ENCODE data around the gene ZNF546.
"Not testable (repeated sequence)": the region's sequence is repeated elsewhere in the genome, so short reads cannot be mapped to it uniquely, and the experiment has no call there.

The ZNF546 gene

DNA sequence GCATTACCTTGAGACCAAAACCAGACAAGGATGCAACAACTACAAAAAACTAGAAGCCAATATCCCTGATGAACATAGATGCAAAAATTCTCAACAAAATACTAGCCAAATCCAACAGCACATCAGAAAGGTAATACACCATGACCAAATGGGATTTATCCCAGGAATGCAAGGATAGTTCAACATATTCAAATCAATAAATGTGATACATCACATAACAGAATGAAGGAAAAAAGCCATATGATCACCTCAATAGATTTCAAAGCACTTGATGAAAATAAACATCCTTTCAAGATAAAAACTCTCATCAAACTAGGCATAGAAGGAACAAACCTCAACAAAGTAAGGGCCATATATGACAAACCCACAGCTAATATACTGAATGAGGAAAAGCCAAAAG, 10.2 kb upstream of the ZNF546 start:
- no peak for DNase-seq (ENCODE audit: low read depth)

DNA sequence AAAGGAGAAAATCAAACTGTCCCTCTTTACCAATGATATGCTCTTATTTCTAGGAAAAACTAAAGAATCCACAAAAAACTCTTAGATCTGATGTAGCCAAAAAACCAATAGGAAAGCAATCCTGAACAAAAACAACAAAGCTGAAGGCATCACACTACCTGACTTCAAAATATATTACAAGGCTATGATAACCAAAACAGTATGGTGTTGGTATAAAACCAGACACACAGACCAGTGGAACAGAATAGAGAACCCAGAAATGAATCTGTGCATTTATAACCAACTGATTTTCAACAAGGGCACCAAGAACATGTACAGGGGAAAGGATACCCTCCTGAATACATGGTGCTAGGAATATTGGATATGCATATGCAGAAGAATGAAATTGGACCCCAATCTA, 9.7 kb upstream of the ZNF546 start:
- DNase-seq (ENCODE audit: low read depth) = no peak

DNA sequence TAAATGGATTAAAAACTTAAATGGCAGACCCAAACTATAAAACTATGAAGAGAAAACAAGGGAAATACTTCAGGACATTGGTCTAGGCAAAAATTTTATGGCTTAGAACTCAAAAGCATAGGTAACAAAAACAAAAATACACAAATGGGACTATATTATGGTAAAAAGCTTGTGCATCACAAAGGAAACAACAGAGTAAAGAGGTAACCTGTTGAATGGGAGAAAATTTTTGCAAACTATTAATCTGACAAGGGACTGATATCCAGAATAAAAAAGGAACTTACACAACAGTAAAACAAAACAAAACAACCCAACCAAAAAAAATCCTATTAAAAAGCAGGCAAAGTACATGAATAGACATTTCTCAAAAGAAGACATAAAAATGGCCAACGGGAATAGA, 9.3 kb upstream of the ZNF546 start:
- no peak for DNase-seq (ENCODE audit: low read depth)

DNA sequence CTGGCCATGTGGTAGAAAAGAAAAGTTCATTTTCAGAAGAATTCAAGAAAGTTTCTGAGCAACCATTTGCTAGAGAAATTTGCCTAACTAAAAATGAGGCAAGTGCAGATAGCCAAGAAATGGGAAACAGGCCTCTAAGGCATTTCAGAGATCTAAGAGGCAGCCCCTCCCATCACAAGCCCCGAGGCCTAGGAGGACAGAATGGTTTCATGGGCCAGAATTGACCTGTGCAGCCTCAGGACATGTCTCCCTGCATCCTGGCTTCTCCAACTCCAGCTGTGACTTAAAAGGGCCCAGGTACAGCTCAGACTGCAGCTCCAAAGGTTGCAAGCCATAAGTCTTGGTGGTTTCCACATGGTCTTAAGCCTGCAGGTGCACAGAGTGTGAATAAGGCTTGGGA, 3.3 kb upstream of the ZNF546 start:
- no peak for DNase-seq (ENCODE audit: low read depth)

GRCh38 chr19:39994361-39994760, 2.5 kb upstream of the ZNF546 start:
- no peak for DNase-seq (ENCODE audit: low read depth)

DNA sequence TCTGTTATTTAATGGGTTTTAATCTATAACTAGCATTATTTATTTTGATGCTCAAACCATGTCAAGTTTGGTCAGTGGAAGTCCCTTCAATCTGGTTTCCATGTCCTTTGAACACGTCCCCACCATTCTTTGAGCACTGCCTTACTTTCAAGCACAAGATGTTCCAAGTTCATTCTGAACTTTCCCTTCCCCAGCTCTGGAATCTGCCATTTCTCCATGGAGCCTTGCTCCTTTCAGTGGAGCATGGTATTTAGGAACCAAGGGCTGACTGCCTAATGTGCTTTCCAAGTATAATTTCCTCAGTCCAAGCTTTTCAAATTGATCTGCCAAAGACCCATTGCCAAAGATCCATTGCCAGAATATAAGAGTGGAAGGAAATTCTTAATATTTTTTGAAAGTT, 1.1 kb upstream of the ZNF546 start:
- DNase-seq (ENCODE audit: low read depth) = no peak

- DNase-seq (ENCODE audit: low read depth) = peak; percentile 19
Observed at GRCh38 chr19:39996218-39996810, 546 bp upstream of the ZNF546 start.

DNA sequence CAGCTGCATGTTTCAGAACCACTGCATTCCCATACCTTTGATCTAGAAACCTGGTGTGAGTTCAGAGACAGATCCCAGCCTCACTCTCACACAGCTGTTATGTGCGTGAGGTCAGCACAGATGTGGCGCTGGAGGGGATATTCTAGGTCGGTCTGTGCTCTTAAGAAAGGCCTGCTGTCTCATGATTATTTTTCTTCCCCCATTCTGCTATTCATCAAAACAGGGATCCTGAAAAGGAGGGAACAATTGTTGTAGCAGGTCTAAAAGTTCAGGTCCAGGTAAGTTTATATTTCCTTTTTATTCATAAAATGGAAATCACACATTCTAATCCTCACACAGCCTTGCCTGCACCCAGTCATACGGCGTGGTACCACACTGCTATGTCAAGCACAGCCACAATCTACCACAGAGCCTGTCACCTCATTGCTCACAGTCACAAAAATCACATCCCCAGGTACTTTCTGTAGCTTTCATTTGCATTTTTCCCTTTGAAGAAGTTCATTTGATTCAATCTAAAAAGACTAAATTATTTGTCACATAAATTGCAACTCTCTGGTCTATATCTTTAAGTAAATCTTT, 867 bp downstream of the ZNF546 start:
- no peak for DNase-seq (ENCODE audit: low read depth)

DNA sequence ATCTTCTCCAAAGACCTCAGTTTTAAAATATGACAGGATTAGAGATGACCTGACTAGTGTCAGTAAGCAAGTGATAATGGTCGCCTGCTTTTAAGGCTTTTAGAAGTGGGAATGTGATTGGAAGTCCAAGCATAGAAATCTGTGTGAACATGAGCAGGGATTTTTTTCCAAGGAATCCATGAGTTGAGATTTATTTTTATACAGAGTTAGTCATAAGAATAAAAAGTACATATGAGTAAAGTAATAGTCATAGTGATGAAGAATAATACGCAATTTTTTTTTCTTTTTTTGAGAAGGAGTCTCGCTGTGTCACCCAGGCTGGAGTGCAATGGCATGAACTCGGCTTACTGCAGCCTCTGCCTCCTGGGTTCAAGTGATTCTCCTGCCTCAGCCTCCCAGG, 1.6 kb downstream of the ZNF546 start:
- no peak for DNase-seq (ENCODE audit: low read depth)

GRCh38 chr19:40005691-40006272, 8.9 kb downstream of the ZNF546 start:
- no peak for DNase-seq (ENCODE audit: low read depth)

GRCh38 chr19:40006273-40006691, 9.4 kb downstream of the ZNF546 start:
- DNase-seq (ENCODE audit: low read depth) = no peak

GRCh38 chr19:40009674-40010073, 12.8 kb downstream of the ZNF546 start:
- no peak for DNase-seq (ENCODE audit: low read depth)

GRCh38 chr19:40013991-40014390, 17.1 kb downstream of the ZNF546 start:
- no peak for DNase-seq (ENCODE audit: low read depth)

DNA sequence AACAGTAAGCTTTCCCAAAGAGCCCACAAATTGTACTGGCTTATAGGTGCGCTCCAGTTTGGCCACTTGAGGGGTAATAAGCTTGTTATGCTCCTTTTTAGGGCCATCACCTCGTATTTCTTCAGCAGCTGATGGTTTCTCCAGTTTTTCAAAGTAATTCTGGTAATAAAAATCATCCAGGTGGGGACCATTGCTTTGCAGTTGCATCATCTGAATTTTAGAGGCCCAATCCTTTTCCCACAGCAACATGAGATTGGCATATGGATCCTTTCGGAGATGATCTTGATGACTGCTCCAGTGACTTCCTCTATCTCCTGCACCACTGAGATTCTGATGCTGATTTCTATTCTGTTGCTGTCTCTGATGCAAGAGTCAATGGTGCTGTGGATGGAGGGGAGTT, 27.1 kb downstream of the ZNF546 start:
- no peak for DNase-seq (ENCODE audit: low read depth)

DNA sequence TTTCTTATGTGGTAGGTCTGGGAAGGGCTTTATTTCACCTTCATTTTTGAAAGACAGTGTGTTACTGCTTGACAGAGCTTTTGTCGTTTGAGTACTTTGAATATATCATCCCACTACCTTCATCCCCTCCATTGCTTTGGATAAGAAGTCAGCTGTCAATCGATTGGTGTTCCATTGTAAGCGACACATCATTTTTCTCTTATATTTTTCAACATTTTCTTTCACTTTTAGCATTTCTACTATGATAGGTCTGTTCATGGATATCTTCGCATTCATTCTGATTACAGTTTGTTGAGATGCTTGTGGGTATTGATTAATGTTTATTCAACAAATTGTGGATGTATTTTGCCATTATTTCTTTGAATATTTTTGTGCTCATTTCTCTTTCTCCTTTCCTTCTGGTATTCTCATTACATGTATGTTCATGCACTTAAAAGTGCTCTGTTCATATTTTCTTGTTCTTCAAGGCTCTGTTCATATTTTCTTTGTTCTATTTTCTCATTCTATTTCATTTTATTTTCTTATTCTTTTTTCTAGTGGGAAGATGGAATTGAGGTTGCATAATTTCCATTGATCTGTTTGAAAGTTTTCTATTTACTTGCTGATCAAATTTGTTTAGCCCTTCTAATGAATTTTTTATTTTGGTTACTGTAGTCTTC, 29.2 kb downstream of the ZNF546 start:
- DNase-seq (ENCODE audit: low read depth) = no peak

DNA sequence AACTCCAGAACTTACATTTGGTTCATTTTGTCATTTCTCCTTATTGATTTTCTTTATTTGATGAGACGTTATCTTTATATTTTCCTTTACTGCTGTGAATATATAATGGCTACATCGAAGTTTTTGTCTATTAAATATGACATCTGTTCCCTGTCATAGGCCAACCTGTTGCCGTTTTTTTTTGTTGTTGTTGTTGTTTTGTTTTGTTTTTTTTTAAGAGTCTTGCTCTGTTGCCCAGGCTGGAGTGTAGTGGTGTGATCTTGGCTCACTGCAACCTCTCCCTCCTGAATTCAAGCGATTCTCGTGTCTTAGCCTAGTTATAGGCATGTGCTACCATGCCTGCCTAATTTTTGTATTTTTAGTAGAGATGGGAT, 29.7 kb downstream of the ZNF546 start:
- no peak for DNase-seq (ENCODE audit: low read depth)

DNA sequence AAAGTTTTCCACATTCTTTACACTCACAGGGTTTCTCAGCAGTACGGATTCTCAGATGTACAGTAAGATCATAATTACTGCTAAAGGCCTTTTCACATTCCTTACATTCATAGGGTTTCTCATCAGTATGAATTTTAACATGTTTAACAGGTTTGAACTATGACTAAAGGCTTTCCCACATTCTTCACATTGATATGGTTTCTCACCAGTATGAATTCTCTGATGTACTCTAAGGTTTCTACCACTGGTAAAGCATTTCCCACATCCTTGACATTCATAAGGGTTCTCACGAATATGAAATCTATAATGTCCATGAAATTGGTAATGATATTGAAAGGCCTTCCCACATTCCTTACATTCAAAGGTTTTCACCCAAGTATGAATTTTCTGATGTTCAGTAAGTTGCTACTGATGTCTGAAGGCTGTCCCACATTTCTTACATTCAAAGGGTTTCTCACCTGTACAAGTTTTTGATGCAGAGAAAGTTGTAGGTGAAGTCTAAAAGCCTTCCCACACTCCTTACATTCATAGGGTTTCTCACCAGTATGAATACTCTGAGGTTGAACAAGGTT, 37.2 kb downstream of the ZNF546 start:
- DNase-seq (ENCODE audit: low read depth) = no peak

DNA sequence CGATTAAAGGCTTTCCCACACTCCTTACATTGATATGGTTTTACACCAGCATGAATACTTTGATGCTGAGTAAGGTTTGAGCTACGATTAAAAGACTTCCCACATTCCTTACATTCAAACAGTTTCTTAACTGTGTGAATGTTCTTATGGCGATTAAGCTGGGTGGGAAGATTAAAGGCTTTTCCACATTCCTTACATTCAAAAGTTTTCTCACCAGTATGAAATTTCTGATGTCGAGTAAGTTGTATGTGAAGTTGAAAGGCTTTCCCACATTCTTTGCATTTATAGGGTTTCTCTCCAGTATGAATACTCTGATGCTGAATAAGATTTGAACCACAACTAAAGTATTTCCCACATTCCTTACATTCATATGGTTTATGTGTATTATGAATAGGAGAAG, 39.1 kb downstream of the ZNF546 start:
- DNase-seq (ENCODE audit: low read depth) = no peak

GRCh38 chr19:40038047-40038446, 41.2 kb downstream of the ZNF546 start:
- not testable (repeated sequence) for DNase-seq (ENCODE audit: low read depth)

DNA sequence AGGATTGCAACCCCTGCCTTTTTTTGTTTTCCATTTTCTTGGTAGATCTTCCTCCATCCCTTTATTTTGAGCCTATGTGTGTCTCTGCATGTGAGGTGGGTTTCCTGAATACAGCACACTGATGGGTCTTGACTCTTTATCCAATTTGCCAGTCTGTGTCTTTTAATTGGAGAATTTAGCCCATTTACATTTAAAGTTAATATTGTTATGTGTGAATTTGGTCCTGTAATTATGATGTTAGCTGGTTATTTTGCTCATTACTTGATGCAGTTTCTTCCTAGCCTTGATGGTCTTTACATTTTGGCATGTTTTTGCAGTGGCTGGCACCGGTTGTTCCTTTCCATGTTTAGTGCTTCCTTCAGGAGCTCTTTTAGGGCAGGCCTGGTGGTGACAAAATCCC, 44.9 kb downstream of the ZNF546 start:
- not testable (repeated sequence) for DNase-seq (ENCODE audit: low read depth)

DNA sequence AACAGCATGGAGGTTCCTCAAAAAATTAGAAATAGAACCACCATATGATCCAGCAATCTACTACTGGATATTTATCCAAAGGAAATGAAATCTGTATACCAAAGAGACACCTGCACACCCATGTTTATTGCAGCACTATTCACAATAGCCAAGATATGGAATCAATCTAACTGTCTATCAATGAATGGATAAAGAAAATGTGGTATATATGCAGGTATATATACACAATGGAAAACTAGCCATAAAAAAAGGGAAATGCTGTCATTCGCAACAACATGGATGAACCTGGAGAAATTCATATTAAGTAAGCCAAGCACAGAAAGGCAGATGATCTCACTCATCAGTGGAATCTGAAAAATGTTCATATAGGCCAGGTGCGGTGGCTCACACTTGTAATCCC, 56.6 kb downstream of the ZNF546 start:
- DNase-seq (ENCODE audit: low read depth) = no peak

GRCh38 chr19:40054632-40055031, 57.8 kb downstream of the ZNF546 start:
- DNase-seq (ENCODE audit: low read depth) = no peak

- DNase-seq (ENCODE audit: low read depth) = no peak
Observed at GRCh38 chr19:40055049-40055448, 58.2 kb downstream of the ZNF546 start.

All from T-helper 22 cell (primary cell).